ENCODE data around the gene PRG3. TPM values are rescaled to one million over a fixed set of nuclear protein-coding genes. Genes with fewer than 3 reads are reported as not detected.

Gene PRG3
- total RNA-seq, 2 donors from 2014 or later, result not detected

DNA sequence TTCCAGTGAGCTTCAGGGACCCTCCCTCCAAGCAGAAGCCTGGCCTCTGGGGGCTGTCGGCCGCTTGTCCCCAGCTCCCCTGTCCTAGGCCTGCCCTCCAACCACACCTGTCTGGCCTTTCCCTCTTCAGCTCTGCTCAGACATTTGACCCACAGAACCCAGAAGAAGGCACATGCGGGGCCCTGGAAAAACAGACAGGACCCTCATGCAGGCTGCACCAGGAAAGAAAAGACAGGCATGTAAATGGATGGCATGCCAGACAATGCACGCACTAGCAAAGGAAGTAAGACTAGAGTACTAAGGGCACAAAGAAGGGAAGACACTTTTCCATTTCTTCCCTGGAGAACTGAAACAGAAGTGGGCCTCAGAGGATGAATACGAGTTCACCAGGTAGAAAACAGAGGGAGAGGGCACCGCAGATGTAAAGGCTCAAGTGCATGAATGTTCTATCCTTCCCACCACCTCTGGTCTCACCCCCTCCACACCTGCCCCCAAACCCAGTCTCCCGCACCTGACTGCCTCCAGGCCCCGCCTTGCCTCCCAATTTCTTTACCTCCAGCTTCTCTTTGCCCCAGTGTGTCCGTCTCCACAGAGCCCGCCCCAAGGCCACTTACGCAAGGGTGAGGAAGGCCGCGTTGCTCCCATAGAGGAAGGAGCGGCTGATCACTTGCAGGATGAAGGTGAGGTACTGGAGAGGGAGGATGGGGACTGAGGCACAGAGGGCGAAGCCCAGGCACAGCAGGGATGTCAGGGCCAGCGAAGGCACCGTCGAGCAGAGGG, 28.6 kb upstream of the PRG3 start:
- peaks cover 0 to 3% of the 10 kb centered on the region in 2 donors for H3K36me3 ChIP-seq (replicated peaks in 1 of 2; ENCODE audit: insufficient read depth in 1 of 2, low read depth in 2 of 2)
- DNase-seq (no peak), ATAC-seq (no peak)
- WGBS, 2 donors, result 94 to 96% methylated on average over 16 to 18 of the region's 18 CpGs
- TF ChIP-seq POLR2A (IDR thresholded peaks at IDR 0.05), result no peak
- TF ChIP-seq, protein P1, sequence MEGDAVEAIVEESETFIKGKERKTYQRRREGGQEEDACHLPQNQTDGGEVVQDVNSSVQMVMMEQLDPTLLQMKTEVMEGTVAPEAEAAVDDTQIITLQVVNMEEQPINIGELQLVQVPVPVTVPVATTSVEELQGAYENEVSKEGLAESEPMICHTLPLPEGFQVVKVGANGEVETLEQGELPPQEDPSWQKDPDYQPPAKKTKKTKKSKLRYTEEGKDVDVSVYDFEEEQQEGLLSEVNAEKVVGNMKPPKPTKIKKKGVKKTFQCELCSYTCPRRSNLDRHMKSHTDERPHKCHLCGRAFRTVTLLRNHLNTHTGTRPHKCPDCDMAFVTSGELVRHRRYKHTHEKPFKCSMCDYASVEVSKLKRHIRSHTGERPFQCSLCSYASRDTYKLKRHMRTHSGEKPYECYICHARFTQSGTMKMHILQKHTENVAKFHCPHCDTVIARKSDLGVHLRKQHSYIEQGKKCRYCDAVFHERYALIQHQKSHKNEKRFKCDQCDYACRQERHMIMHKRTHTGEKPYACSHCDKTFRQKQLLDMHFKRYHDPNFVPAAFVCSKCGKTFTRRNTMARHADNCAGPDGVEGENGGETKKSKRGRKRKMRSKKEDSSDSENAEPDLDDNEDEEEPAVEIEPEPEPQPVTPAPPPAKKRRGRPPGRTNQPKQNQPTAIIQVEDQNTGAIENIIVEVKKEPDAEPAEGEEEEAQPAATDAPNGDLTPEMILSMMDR (IDR thresholded peaks at IDR 0.05), result no peak
- H3K27me3 ChIP-seq, result no peaks in the 10 kb centered on the region
- no peak overlapping the region for H3K4me3 ChIP-seq
- H3K9me3 ChIP-seq, result no peaks in the 10 kb centered on the region
- intact Hi-C loops (cut with DNase I), result no loop called here
- no peak overlapping the region for H3K27ac ChIP-seq
- no peaks in the 10 kb centered on the region for H3K4me1 ChIP-seq

DNA sequence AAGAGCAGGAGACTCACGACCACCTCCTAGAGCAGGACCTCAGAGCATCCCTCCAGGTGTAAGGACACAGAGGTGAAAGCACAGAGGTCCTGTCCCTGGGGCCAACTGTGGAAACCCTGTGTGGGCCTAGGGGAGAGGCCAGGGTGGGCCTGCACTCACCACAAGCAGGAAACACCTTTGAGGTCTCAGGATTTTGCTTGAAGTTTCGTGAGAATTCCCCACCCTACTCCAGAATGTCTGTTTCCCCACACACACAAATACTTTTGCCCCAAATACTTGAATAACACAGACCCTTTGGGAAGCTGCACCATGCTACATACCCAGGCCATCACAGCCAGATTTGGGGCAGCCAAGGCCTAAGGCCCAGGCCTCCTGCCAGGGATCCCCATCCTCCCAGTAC, 27.8 kb upstream of the PRG3 start:
- WGBS, 2 donors, result 68% methylated on average over 2 of the region's 2 CpGs
- DNase-seq (no peak), ATAC-seq (no peak)
- no peaks in the 10 kb centered on the region for H3K9me3 ChIP-seq
- no peak for TF ChIP-seq POLR2A (IDR thresholded peaks at IDR 0.05)
- TF ChIP-seq, protein P1 (IDR thresholded peaks at IDR 0.05), result no peak
- H3K36me3 ChIP-seq (replicated peaks in 1 of 2; ENCODE audit: insufficient read depth in 1 of 2, low read depth in 2 of 2), result peaks cover 0 to 3% of the 10 kb centered on the region in 2 donors
- intact Hi-C loops (cut with DNase I), result no loop called here
- H3K27ac ChIP-seq, result no peak overlapping the region
- no peak overlapping the region for H3K4me3 ChIP-seq
- H3K4me1 ChIP-seq, result no peaks in the 10 kb centered on the region
- no peaks in the 10 kb centered on the region for H3K27me3 ChIP-seq

DNA sequence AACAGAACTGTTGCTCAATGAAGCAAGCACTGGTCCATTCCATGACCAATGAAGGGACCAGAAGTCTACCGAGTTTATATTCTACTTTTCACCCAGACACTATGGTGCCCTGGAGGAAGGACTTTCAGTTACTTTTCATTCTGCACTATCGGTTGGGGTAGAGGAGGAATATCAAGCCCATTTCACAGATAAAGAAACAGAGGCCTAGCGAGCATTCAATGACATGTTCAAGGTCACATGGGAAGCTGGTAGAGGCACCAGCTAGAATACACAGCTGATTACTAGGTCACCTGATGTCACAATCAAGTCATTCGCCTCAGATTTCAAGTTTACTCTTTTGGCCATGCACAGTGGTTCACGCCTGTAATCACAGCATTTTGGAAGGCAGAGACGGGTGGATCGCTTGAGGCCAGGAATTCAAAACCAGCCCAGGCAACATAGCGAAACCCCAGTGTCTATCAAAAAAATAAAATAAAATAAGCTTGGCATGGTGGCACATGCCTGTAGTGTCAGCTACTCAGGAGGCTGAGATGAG, 27.1 kb upstream of the PRG3 start:
- TF ChIP-seq, protein P1 (IDR thresholded peaks at IDR 0.05), result no peak
- TF ChIP-seq POLR2A (IDR thresholded peaks at IDR 0.05), result no peak
- H3K4me3 ChIP-seq, result no peak overlapping the region
- DNase-seq (no peak), ATAC-seq (no peak)
- WGBS, 2 donors, result 84 to 93% methylated on average over 8 of the region's 8 CpGs
- no peaks in the 10 kb centered on the region for H3K27me3 ChIP-seq
- H3K4me1 ChIP-seq, result no peaks in the 10 kb centered on the region
- no peak overlapping the region for H3K27ac ChIP-seq
- no peaks in the 10 kb centered on the region for H3K9me3 ChIP-seq
- H3K36me3 ChIP-seq (replicated peaks in 1 of 2; ENCODE audit: insufficient read depth in 1 of 2, low read depth in 2 of 2), result peaks cover 0 to 3% of the 10 kb centered on the region in 2 donors
- intact Hi-C loops (cut with DNase I), result no loop called here

DNA sequence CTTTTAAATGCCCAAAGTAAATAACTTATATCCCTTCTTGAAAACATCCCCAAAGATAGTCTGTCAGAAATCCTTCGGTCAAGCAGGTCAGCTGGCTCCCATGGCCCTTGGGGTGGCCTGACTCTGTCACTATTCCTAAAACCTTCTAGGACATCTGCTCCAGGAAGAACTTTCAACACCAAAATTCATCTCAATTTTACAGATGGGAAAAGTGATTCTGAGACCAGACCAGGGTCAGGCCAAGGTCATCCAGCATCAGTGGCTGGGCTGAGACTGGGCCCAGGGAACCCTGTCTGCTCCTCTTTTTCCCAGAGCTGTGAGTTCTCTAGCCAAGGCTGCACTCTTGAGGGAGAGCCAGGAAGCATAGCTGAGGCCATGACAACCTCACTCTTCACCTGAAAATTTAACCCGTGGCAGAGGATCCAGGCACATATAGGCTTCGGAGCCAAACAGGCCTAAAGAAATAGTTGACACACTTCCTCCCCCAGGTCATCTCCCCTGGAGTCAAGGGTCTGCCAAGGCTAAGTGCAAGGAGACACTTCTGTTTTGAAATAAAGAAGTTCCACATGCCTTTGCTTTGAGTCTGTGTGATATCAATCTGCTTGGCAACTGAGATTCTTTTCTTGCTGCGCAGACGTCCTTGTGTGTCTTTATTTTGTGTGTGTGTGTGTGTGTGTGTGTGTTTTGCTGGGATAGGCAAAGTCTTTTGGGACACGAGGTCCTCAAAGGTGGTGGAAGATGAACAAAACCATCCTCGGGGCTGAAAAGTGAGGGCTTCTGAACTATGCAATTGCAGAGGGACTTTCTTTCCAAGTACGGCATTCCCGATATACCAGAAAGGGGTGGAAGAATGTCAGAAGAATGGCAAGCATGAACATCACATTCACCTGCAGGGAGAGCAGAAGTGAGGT, 26.3 kb upstream of the PRG3 start:
- no peaks in the 10 kb centered on the region for H3K27me3 ChIP-seq
- TF ChIP-seq POLR2A (IDR thresholded peaks at IDR 0.05), result no peak
- TF ChIP-seq, protein P1 (IDR thresholded peaks at IDR 0.05), result no peak
- 72 to 78% methylated on average over 9 of the region's 9 CpGs for WGBS, 2 donors
- no peaks in the 10 kb centered on the region for H3K4me1 ChIP-seq
- DNase-seq (no peak), ATAC-seq (no peak)
- no peak overlapping the region for H3K4me3 ChIP-seq
- peak overlapping the region in 2 of 4 donors; percentile 2 to 24 for H3K27ac ChIP-seq
- intact Hi-C loops (cut with DNase I), result no loop called here
- peaks cover 0 to 3% of the 10 kb centered on the region in 2 donors for H3K36me3 ChIP-seq (replicated peaks in 1 of 2; ENCODE audit: insufficient read depth in 1 of 2, low read depth in 2 of 2)
- H3K9me3 ChIP-seq, result no peaks in the 10 kb centered on the region
